ENCODE results near the gene HSD17B13.

The HSD17B13 gene

GRCh38 chr4:87262886-87263285 lies 59.8 kb downstream of the HSD17B13 start:
- no peak for ATAC-seq

GRCh38 chr4:87260477-87260876 lies 62.2 kb downstream of the HSD17B13 start:
- ATAC-seq: no peak

GRCh38 chr4:87258677-87259076 lies 64.0 kb downstream of the HSD17B13 start:
- ATAC-seq: no peak

- ATAC-seq: no peak
These were observed 65.2 kb downstream of the HSD17B13 start for GRCh38 chr4:87257523-87257922.

- ATAC-seq: no peak
These were observed 66.9 kb downstream of the HSD17B13 start for GRCh38 chr4:87255755-87256154.

Data from activated CD4-positive, CD25-positive, alpha-beta regulatory T cell treated with anti-CD3 and anti-CD28 coated beads, Interleukin-2, amount 50 U/mL, for 24 hours (primary cell).